Measurements from ENCODE around the gene TFEC. TPM values are rescaled to one million over a fixed set of nuclear protein-coding genes. Genes with fewer than 3 reads are reported as not detected.
"Not testable (repeated sequence)": the region's sequence is repeated elsewhere in the genome, so short reads cannot be mapped to it uniquely, and the experiment has no call there.

Gene TFEC
- total RNA-seq, 2 experiments from 2014 or later: not detected

DNA sequence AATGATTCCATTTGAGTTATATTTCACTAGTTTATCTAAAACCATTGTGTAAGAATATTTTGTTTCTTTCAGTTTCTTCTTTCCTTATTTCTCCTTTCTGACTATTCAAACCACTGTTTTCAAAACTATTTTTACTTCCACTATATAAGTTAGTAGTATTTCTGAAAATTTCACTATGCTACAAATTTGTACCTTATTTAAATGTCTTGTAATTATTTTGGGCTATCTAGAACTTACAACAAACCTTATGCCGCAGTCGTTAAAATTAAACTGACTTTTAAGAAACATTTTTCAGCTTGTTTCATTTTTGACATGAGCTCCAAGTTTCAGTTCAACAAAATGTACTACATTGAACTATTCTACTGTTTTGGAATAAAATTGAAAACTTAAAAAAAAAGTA lies 1.8 kb downstream of the TFEC start:
- Mint-ChIP-seq H3K4me1 (no peaks in the 10 kb centered on the region), H3K4me3 (no peak overlapping the region), H3K9me3 (ENCODE audit: low read depth) (no peaks in the 10 kb centered on the region), H3K27me3 (peaks cover 13% of the 10 kb centered on the region), H3K36me3 (ENCODE audit: low read depth) (no peaks in the 10 kb centered on the region), H3K27ac (no peak overlapping the region)
- DNase-seq (no peak), ATAC-seq (no peak)
- intact Hi-C loops (cut with DNase I, micrococcal nuclease): no loop called here
- ChIA-PET CTCF (interaction anchor here (1.1 kb wide), 1 partner anchor 11 kb away, joined by 3 read pairs; no protein-coding TSS in a partner anchor), POLR2A (no interaction called here)

DNA sequence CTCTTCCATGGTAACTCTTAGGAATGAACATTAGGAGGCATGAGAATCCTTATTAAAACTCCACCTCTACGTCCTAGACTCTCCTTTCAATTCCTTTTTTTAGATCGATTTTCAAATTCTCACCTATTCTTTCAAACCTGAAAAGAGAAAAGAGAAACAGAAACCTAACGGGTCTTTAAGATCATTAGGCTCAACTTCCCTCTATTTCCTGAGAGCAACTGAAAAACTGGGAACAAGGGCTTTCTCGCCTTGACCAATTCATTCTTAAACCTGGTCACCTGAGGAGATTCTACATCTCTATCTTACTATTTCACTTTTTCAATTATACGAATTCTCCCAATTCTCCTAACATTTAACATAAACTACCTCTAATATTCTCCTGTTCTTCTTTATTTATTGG lies 2.8 kb downstream of the TFEC start:
- H3K4me3 Mint-ChIP-seq: no peak overlapping the region
- peaks cover 13% of the 10 kb centered on the region for H3K27me3 Mint-ChIP-seq
- no peaks in the 10 kb centered on the region for H3K36me3 Mint-ChIP-seq (ENCODE audit: low read depth)
- H3K9me3 Mint-ChIP-seq (ENCODE audit: low read depth): no peaks in the 10 kb centered on the region
- no peak for ATAC-seq
- ChIA-PET CTCF (no interaction called here), POLR2A (no interaction called here)
- intact Hi-C loops (cut with DNase I, micrococcal nuclease): no loop called here
- no peak overlapping the region for H3K27ac Mint-ChIP-seq
- no peak for DNase-seq
- no peaks in the 10 kb centered on the region for H3K4me1 Mint-ChIP-seq

GRCh38 chr7:116024826-116025809 lies 5.4 kb downstream of the TFEC start:
- DNase-seq: no peak
- no peaks in the 10 kb centered on the region for H3K36me3 Mint-ChIP-seq (ENCODE audit: low read depth)
- H3K4me1 Mint-ChIP-seq: no peaks in the 10 kb centered on the region
- H3K9me3 Mint-ChIP-seq (ENCODE audit: low read depth): no peaks in the 10 kb centered on the region
- H3K27me3 Mint-ChIP-seq: peaks cover 7% of the 10 kb centered on the region
- intact Hi-C loops (cut with DNase I, micrococcal nuclease): no loop called here
- H3K27ac Mint-ChIP-seq: no peak overlapping the region
- ChIA-PET POLR2A (no interaction called here), CTCF (interaction anchor here (0.9 kb wide), 1 partner anchor 15 kb away, joined by 3 read pairs; no protein-coding TSS in a partner anchor)
- H3K4me3 Mint-ChIP-seq: no peak overlapping the region
- no peak for ATAC-seq

DNA sequence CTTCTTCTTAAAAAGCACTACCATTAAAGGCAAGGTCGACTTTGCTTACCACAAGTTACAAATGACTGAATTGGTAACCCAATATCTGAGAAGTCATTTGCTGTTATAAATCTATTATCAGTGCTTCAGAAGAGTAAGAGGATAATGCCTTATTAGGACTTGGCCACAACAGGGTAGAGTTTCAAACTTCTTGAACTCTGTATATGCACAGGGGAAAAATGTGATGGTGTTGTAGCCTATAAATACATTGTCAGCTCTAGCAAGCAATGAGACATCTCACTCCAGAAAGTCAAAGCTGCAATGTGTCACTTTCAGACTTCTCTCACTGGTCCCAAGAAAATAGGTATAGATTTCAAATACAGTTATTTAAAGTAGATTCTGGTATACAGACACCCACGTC lies 9.3 kb downstream of the TFEC start:
- no peak for DNase-seq
- ChIA-PET CTCF (interaction anchor here (1.2 kb wide), 1 partner anchor 215 kb away, joined by 3 read pairs; no protein-coding TSS in a partner anchor), POLR2A (interaction anchor here (0.8 kb wide), 1 partner anchor 384 kb away, joined by 3 read pairs; no protein-coding TSS in a partner anchor)
- Mint-ChIP-seq H3K9me3 (ENCODE audit: low read depth) (no peaks in the 10 kb centered on the region), H3K4me1 (no peaks in the 10 kb centered on the region), H3K36me3 (ENCODE audit: low read depth) (no peaks in the 10 kb centered on the region), H3K27ac (no peak overlapping the region), H3K4me3 (no peak overlapping the region), H3K27me3 (peaks cover 2% of the 10 kb centered on the region)
- intact Hi-C loops (cut with DNase I, micrococcal nuclease): no loop called here
- no peak for ATAC-seq

- H3K27me3 Mint-ChIP-seq: no peaks in the 10 kb centered on the region
- CTCF ChIA-PET: no interaction called here
- no peak overlapping the region for H3K27ac Mint-ChIP-seq
- intact Hi-C loops (cut with DNase I, micrococcal nuclease): no loop called here
- DNase-seq (no peak), ATAC-seq (no peak)
- no peaks in the 10 kb centered on the region for H3K4me1 Mint-ChIP-seq
- H3K4me3 Mint-ChIP-seq: no peak overlapping the region
- H3K9me3 Mint-ChIP-seq (ENCODE audit: low read depth): no peaks in the 10 kb centered on the region
- H3K36me3 Mint-ChIP-seq (ENCODE audit: low read depth): no peaks in the 10 kb centered on the region
- POLR2A ChIA-PET: no interaction called here
These were observed 11.8 kb downstream of the TFEC start for GRCh38 chr7:116018731-116019130.

DNA sequence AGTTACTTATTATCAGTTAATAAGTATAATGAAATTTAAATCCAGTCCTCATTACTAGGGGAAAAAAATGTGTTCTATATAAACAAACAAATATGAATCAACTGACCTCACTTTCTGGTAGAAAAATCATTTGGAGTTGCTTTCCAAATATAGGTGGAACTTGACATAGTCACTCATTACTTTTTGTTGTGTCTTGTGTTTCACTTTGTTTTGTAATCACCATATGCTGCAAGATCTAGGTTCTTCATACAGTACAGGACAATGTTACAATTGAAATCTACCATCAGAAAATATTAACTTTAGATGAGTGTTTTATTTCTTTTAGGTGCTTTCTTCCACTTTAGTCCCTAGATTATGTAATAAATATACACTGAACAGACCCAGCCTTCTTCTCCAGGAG lies 16.9 kb downstream of the TFEC start:
- Mint-ChIP-seq H3K27me3 (peaks cover 1% of the 10 kb centered on the region), H3K4me1 (no peaks in the 10 kb centered on the region), H3K9me3 (ENCODE audit: low read depth) (no peaks in the 10 kb centered on the region), H3K36me3 (ENCODE audit: low read depth) (no peaks in the 10 kb centered on the region), H3K27ac (no peak overlapping the region), H3K4me3 (no peak overlapping the region)
- ATAC-seq (no peak), DNase-seq (no peak)
- ChIA-PET POLR2A (no interaction called here), CTCF (no interaction called here)
- intact Hi-C loops (cut with DNase I, micrococcal nuclease): no loop called here

DNA sequence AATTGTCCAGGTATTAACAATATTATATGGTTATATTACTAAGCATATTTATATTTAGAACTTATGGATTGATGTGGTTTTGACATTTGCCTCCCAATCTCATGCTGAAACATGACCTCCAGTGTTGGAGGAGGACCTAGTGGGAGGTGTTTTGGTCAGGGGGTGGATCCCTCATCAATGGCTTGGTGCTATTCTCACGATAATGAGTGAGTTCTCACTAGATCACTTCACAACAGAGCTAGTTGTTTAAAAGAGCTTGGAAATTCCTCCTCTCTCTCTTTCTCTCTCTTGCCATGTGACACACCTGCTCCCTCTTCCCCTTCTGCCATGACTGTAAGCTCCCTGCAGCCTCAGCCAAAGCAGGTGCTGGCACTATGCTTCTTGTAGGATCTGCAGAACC lies 19.0 kb downstream of the TFEC start:
- no peaks in the 10 kb centered on the region for H3K4me1 Mint-ChIP-seq
- intact Hi-C loops (cut with DNase I, micrococcal nuclease): no loop called here
- no peak overlapping the region for H3K27ac Mint-ChIP-seq
- CTCF ChIA-PET: interaction anchor here (0.7 kb wide), 1 partner anchor 1986 kb away, joined by 3 read pairs; no protein-coding TSS in a partner anchor
- H3K4me3 Mint-ChIP-seq: no peak overlapping the region
- POLR2A ChIA-PET: no interaction called here
- H3K36me3 Mint-ChIP-seq (ENCODE audit: low read depth): no peaks in the 10 kb centered on the region
- H3K9me3 Mint-ChIP-seq (ENCODE audit: low read depth): peaks cover 4% of the 10 kb centered on the region
- ATAC-seq (no peak), DNase-seq (no peak)
- peaks cover 1% of the 10 kb centered on the region for H3K27me3 Mint-ChIP-seq

- H3K4me3 Mint-ChIP-seq; intact Hi-C loops (cut with DNase I, micrococcal nuclease); H3K27ac Mint-ChIP-seq; H3K27me3 Mint-ChIP-seq; H3K4me1 Mint-ChIP-seq; ATAC-seq; POLR2A ChIA-PET; H3K36me3 Mint-ChIP-seq (ENCODE audit: low read depth); CTCF ChIA-PET; DNase-seq: not testable (repeated sequence)
- peaks cover 18% of the 10 kb centered on the region for H3K9me3 Mint-ChIP-seq (ENCODE audit: low read depth)
These were observed 25.8 kb downstream of the TFEC start for GRCh38 chr7:116004762-116005161.

- Mint-ChIP-seq H3K27me3 (no peaks in the 10 kb centered on the region), H3K9me3 (ENCODE audit: low read depth) (no peaks in the 10 kb centered on the region), H3K4me1 (no peaks in the 10 kb centered on the region), H3K4me3 (no peak overlapping the region), H3K27ac (no peak overlapping the region), H3K36me3 (ENCODE audit: low read depth) (no peaks in the 10 kb centered on the region)
- DNase-seq (no peak), ATAC-seq (no peak)
- CTCF ChIA-PET: no interaction called here
- intact Hi-C loops (cut with DNase I, micrococcal nuclease): no loop called here
- POLR2A ChIA-PET: no interaction called here
These were observed 33.3 kb downstream of the TFEC start for GRCh38 chr7:115997221-115997620.

DNA sequence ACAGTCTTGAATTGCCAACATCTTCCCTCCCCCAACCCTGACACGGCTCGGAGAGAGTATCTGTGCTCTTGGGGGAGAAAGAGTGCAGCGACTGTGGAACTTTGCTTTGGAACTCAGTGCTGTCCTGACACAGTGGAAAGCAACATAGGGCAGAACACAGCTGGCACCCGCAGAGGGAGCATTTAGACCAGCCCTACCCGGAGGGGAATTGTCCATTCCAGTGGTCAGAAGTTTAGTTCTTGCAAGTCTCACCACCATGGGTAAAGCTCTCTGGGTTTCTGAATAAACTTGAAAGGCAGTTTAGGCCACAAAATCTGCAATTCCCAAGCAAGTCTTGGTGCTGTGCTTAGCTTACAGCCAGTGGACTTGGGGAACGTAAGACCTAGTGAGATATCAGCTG lies 34.9 kb downstream of the TFEC start:
- Mint-ChIP-seq H3K4me3 (no peak overlapping the region), H3K27ac (no peak overlapping the region), H3K4me1 (no peaks in the 10 kb centered on the region), H3K27me3 (no peaks in the 10 kb centered on the region), H3K9me3 (ENCODE audit: low read depth) (no peaks in the 10 kb centered on the region), H3K36me3 (ENCODE audit: low read depth) (no peaks in the 10 kb centered on the region)
- DNase-seq: no peak
- intact Hi-C loops (cut with DNase I, micrococcal nuclease): no loop called here
- CTCF ChIA-PET: no interaction called here
- no peak for ATAC-seq
- POLR2A ChIA-PET: no interaction called here

DNA sequence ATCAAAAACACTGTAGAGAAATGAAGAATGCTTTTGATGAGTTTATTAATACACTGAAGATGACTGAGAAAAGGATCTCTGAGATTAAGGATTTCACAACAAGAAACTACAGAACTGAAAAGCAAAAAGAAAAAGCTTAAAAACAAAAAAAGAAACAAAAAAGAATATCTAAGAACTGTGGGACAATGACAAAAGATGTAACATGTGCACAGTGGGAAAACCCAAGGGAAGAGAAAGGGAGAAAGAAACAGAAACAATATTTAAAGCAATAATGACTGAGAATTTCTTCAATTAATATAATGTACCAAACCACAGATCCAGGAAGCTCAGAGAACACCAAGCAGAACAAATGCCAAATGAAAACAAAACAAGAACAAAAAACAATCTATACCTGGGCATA lies 42.2 kb downstream of the TFEC start:
- no peaks in the 10 kb centered on the region for H3K36me3 Mint-ChIP-seq (ENCODE audit: low read depth)
- ChIA-PET POLR2A (no interaction called here), CTCF (no interaction called here)
- H3K27me3 Mint-ChIP-seq: no peaks in the 10 kb centered on the region
- H3K4me3 Mint-ChIP-seq: no peak overlapping the region
- ATAC-seq: no peak
- DNase-seq: no peak
- H3K4me1 Mint-ChIP-seq: no peaks in the 10 kb centered on the region
- intact Hi-C loops (cut with DNase I, micrococcal nuclease): no loop called here
- H3K9me3 Mint-ChIP-seq (ENCODE audit: low read depth): peaks cover 2% of the 10 kb centered on the region
- no peak overlapping the region for H3K27ac Mint-ChIP-seq

DNA sequence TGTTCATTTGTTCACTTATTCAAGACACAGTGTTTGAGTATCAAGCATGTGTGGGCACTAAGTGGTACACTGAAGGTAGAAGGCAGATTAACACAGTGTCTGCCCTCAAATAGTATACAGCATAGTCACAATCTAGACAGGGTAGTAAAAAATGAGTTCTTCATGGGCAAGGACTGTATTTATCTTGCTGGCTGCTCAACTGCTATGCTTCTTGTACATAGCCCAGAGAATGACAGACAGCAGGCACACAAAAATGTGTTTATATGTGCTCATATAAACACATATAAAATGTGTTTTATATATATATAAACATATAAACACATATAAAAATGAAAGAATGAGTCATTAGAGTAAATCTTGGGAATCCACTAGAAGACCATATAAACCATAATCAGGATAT lies 43.1 kb downstream of the TFEC start:
- CTCF ChIA-PET: no interaction called here
- H3K9me3 Mint-ChIP-seq (ENCODE audit: low read depth): peaks cover 2% of the 10 kb centered on the region
- no peak for ATAC-seq
- no peak for DNase-seq
- intact Hi-C loops (cut with DNase I, micrococcal nuclease): no loop called here
- H3K4me1 Mint-ChIP-seq: no peaks in the 10 kb centered on the region
- H3K27ac Mint-ChIP-seq: no peak overlapping the region
- no peaks in the 10 kb centered on the region for H3K27me3 Mint-ChIP-seq
- POLR2A ChIA-PET: no interaction called here
- no peak overlapping the region for H3K4me3 Mint-ChIP-seq
- H3K36me3 Mint-ChIP-seq (ENCODE audit: low read depth): no peaks in the 10 kb centered on the region

All from activated CD4-positive, alpha-beta T cell treated with anti-CD3 and anti-CD28 coated beads for 36 hours (primary cell).